DMS79 treated with DMSO at 0.1 percent for 48 hours (cell line): Measurements from ENCODE around the gene PCK1.

ENCODE experiments used
- DNase-seq: peaks from one replicate; lab custom pipeline; 2025; lab: John Stamatoyannopoulos, UW

The PCK1 gene

GRCh38 chr20:57560554-57561355 lies at the start of gene PCK1:
PCK1 (plus strand) TSS chr20:57561110; CDS start chr20:57561412, 302 bp downstream.
- no peak for DNase-seq

- peak; percentile 19 for DNase-seq
Measured at GRCh38 chr20:57511709-57512108, 49.2 kb upstream of the PCK1 start.

GRCh38 chr20:57512432-57512831 lies 48.5 kb upstream of the PCK1 start:
- DNase-seq, result no peak

- no peak for DNase-seq
Measured at GRCh38 chr20:57513199-57513598, 47.7 kb upstream of the PCK1 start.

GRCh38 chr20:57514273-57514751 lies 46.6 kb upstream of the PCK1 start:
- DNase-seq, result no peak

- no peak for DNase-seq
Measured at GRCh38 chr20:57517904-57518303, 43.0 kb upstream of the PCK1 start.

- DNase-seq, result no peak
Measured at GRCh38 chr20:57522380-57523140, 38.4 kb upstream of the PCK1 start.

GRCh38 chr20:57523782-57524181 lies 37.1 kb upstream of the PCK1 start:
- no peak for DNase-seq

GRCh38 chr20:57524511-57525176 lies 36.3 kb upstream of the PCK1 start, which contains the start of gene CTCFL:
CTCFL (minus strand) TSS chr20:57525140; CDS start chr20:57524205, 935 bp downstream.
- DNase-seq, result no peak

GRCh38 chr20:57525328-57526086 lies 35.4 kb upstream of the PCK1 start:
- no peak for DNase-seq

GRCh38 chr20:57526087-57526884 lies 34.6 kb upstream of the PCK1 start:
- DNase-seq, result no peak

GRCh38 chr20:57526885-57527460 lies 33.9 kb upstream of the PCK1 start:
- no peak for DNase-seq

GRCh38 chr20:57527728-57528127 lies 33.2 kb upstream of the PCK1 start:
- DNase-seq, result no peak

- DNase-seq, result no peak
Measured at GRCh38 chr20:57528148-57528547, 32.8 kb upstream of the PCK1 start.

- no peak for DNase-seq
Measured at GRCh38 chr20:57529160-57529585, 31.7 kb upstream of the PCK1 start.

- DNase-seq, result no peak
Measured at GRCh38 chr20:57529810-57530209, 31.1 kb upstream of the PCK1 start.

GRCh38 chr20:57530327-57530981 lies 30.5 kb upstream of the PCK1 start:
- peak; percentile 35 for DNase-seq

GRCh38 chr20:57532104-57532503 lies 28.8 kb upstream of the PCK1 start:
- DNase-seq, result no peak

GRCh38 chr20:57535297-57535696 lies 25.6 kb upstream of the PCK1 start:
- no peak for DNase-seq
